Mucosa of rectum (tissue), 2 donors: ENCODE measurements around the gene AMN.

ENCODE experiments used
- H3K27ac ChIP-seq, 2 donors: one replicate each; pipeline ENCODE4 v1.7.0; 2013; ENCODE audit warnings: inconsistent platforms in 2 of 2, low read depth in 2 of 2, low read length in 2 of 2
- H3K27me3 ChIP-seq, 2 donors: one replicate each; pipeline ENCODE4 v1.7.0; 2013; ENCODE audit warnings: low read length in 2 of 2; ENCODE audit not compliant: control insufficient read depth in 2 of 2, insufficient read depth in 2 of 2
- H3K36me3 ChIP-seq, 2 donors: one replicate each; pipeline ENCODE4 v1.7.0; 2013; ENCODE audit warnings: low read length in 2 of 2; ENCODE audit not compliant: control insufficient read depth in 2 of 2, insufficient read depth in 2 of 2
- H3K4me1 ChIP-seq, 2 donors: one replicate each; pipeline ENCODE4 v1.7.0; 2013; ENCODE audit warnings: low read length in 2 of 2, mild to moderate bottlenecking in 1 of 2; ENCODE audit not compliant: control insufficient read depth in 2 of 2, insufficient read depth in 2 of 2
- H3K4me3 ChIP-seq, 2 donors: one replicate each; pipeline ENCODE4 v1.7.0; 2013; ENCODE audit warnings: low read length in 2 of 2
- H3K9ac ChIP-seq, 2 donors: one replicate each; pipeline ENCODE4 v1.7.0; 2013; ENCODE audit warnings: low read length in 2 of 2, low read depth in 1 of 2, mild to moderate bottlenecking in 1 of 2
- H3K9me3 ChIP-seq, 2 donors: one replicate each; pipeline ENCODE4 v1.7.0; 2013; ENCODE audit warnings: low read length in 2 of 2; ENCODE audit not compliant: control insufficient read depth in 2 of 2
- donor health status: healthy.
- donor health status: Normal muscosa, but diverticular disease.

AMN gene

DNA sequence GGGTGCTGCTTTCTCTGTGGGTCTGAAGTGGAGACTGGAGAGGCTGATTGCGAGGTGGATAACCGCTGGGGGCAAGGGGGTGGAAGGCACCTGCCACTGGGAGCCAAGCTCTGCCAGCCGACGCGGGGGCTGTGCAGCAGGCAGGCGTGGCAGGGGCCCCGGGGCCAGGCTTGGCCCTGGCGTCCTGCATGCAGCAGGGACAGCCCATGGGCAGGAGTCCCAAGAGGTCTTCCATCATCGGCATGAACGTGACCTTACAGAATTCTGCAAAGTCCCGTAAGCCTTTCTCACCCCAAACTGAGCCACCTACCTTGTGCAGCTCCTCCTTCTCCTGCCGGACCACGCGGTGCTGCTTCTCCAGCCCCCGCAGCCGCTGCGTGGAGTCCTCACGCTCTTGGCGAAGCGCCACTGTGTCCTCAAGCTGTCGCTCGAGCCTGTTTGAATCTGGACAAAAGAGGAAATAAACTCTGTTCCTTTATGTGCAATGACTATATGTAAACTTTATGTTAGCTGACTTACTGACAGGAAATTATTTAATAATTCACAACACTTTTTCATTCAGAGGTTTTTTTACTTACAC is 51.3 kb downstream of the AMN start:
- no peaks in the 10 kb centered on the region for H3K4me1 ChIP-seq
- no peak overlapping the region for H3K4me3 ChIP-seq
- peaks cover 75 to 77% of the 10 kb centered on the region in 2 donors for H3K36me3 ChIP-seq
- H3K9me3 ChIP-seq: no peaks in the 10 kb centered on the region
- no peak overlapping the region for H3K27ac ChIP-seq
- no peaks in the 10 kb centered on the region for H3K27me3 ChIP-seq
- H3K9ac ChIP-seq: no peak overlapping the region

DNA sequence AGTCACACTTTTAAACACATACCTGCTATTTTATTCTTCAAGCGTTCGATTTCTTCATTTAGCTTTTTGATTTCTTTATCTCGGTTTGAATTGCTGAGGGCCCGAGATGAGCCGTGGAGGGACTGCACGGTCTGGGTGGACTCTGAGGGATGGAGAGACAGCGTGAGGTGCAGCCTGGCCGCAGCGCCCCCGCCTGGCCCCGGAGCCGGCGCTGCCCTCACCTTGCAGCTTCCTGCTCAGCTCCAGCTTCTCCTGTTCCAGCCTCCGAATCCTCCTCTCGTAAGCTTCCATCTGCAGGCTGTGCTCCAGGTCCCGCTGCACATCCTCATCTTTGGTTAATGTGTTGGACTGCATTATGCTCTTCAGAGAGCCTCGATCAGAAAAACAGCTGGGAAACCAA is 53.2 kb downstream of the AMN start:
- H3K36me3 ChIP-seq: peaks cover 71 to 73% of the 10 kb centered on the region in 2 donors

DNA sequence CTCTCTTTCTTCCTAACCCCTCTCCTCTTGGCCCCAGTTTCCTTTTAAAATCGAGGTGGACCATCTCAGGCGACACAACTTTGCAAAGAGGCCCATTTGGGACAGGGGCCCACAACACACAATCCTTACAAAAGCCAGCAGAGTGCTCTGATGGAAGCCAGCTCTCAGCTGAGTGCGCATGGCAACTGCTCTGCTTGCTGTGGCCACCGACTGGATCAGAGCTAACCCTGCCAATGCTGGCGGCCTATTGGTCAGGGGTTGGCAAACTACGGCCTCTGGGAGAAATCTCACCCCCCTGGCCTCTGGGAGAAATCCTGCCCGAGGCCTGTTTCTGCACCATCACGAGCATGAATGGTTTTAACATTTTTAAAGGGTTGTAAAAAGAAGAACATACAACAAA is 55.0 kb downstream of the AMN start:
- no peaks in the 10 kb centered on the region for H3K4me1 ChIP-seq
- peaks cover 71 to 72% of the 10 kb centered on the region in 2 donors for H3K36me3 ChIP-seq
- H3K9me3 ChIP-seq: no peaks in the 10 kb centered on the region
- H3K9ac ChIP-seq: no peak overlapping the region
- no peak overlapping the region for H3K4me3 ChIP-seq
- no peaks in the 10 kb centered on the region for H3K27me3 ChIP-seq
- H3K27ac ChIP-seq: no peak overlapping the region

More for the DNA sequence above, 53.2 kb downstream of the AMN start:
- Histone ChIP-seq H3K9me3 (no peaks in the 10 kb centered on the region), H3K27me3 (no peaks in the 10 kb centered on the region), H3K27ac (no peak overlapping the region), H3K4me3 (no peak overlapping the region), H3K9ac (no peak overlapping the region), H3K4me1 (no peaks in the 10 kb centered on the region)

- no peak overlapping the region for H3K4me3 ChIP-seq
- no peaks in the 10 kb centered on the region for H3K27me3 ChIP-seq
- H3K36me3 ChIP-seq: peaks cover 64 to 67% of the 10 kb centered on the region in 2 donors
- H3K9me3 ChIP-seq: no peaks in the 10 kb centered on the region
- H3K27ac ChIP-seq: no peak overlapping the region
- no peak overlapping the region for H3K9ac ChIP-seq
- no peaks in the 10 kb centered on the region for H3K4me1 ChIP-seq
Observed at GRCh38 chr14:102979406-102979805, 56.9 kb downstream of the AMN start.

- Histone ChIP-seq H3K4me1 (no peaks in the 10 kb centered on the region), H3K9ac (no peak overlapping the region), H3K9me3 (no peaks in the 10 kb centered on the region), H3K27ac (no peak overlapping the region), H3K36me3 (peaks cover 66 to 72% of the 10 kb centered on the region in 2 donors), H3K27me3 (no peaks in the 10 kb centered on the region), H3K4me3 (no peak overlapping the region)
Observed at GRCh38 chr14:102980409-102980810, 57.9 kb downstream of the AMN start.
